Thoracic aorta (tissue), 2 donors: ENCODE data around the gene RASGRF1. TPM values are rescaled to one million over a fixed set of nuclear protein-coding genes. Genes with fewer than 3 reads are reported as not detected.

Experiments used
- ATAC-seq: fragments of 150-250 bp; one replicate; pipeline ENCODE4 v1.8.0; 2017; ENCODE audit warnings: low read depth; ENCODE audit not compliant: insufficient number of reproducible peaks, low FRiP score
- DNase-seq: peaks from one replicate; pipeline ENCODE4 v3.0.0-alpha.2; 2020; ENCODE audit warnings: low spot score
- H3K27ac ChIP-seq, 2 donors: fragments of 200-600 bp; sonication (generic); 1 replicate in 1 of 2; 2 replicates in 1 of 2; pipeline ENCODE4 v1.5.1; 2016; ENCODE audit warnings: mild to moderate bottlenecking in 2 of 2, moderate library complexity in 2 of 2
- H3K27me3 ChIP-seq: fragments of 200-600 bp; sonication (generic); replicated peaks from 2 replicates; pipeline ENCODE4 v1.6.0; 2016; ENCODE audit warnings: mild to moderate bottlenecking; ENCODE audit not compliant: insufficient read depth
- H3K36me3 ChIP-seq: fragments of 200-600 bp; sonication (generic); one replicate; pipeline ENCODE4 v1.5.1; 2016
- H3K4me1 ChIP-seq, 2 donors: fragments of 200-600 bp; sonication (generic); 1 replicate in 1 of 2; 2 replicates in 1 of 2; pipeline versions ENCODE4 v1.5.1 to v1.6.0; 2016; ENCODE audit warnings: low read depth in 2 of 2, mild to moderate bottlenecking in 1 of 2; ENCODE audit not compliant: control insufficient read depth in 1 of 2
- H3K4me3 ChIP-seq: fragments of 200-600 bp; sonication (generic); 2 replicates; pipeline ENCODE4 v1.5.1; 2016; ENCODE audit warnings: mild to moderate bottlenecking
- H3K9me3 ChIP-seq: fragments of 200-600 bp; sonication (generic); 2 replicates; pipeline ENCODE4 v1.5.1; 2016
- CTCF ChIP-seq: fragments of 200-600 bp; sonication (generic); IDR thresholded peaks from one replicate; pipeline ENCODE4 v1.5.1; 2019; ENCODE audit warnings: antibody characterized with exemption
- total RNA-seq, 2 donors: library from RNA; depleted of rRNA; stranded (reverse); fragments of >200 nt; gene quantifications; one replicate each; pipeline versions ENCODE4 v1.1.0 to v1.2.3, GENCODE V29; 2016

RASGRF1 gene
- total RNA-seq, 2 donors from 2014 or later, result not detected

- ATAC-seq, result no peak
Observed at GRCh38 chr15:78960308-78960707, 130.3 kb downstream of the RASGRF1 start.

GRCh38 chr15:78959360-78959759 lies 131.2 kb downstream of the RASGRF1 start:
- no peaks in the 10 kb centered on the region for H3K36me3 ChIP-seq
- TF ChIP-seq CTCF, result no peak
- ATAC-seq (no peak), DNase-seq (no peak)
- H3K9me3 ChIP-seq, result no peaks in the 10 kb centered on the region
- no peak overlapping the region for H3K27ac ChIP-seq
- no peaks in the 10 kb centered on the region for H3K27me3 ChIP-seq
- H3K4me1 ChIP-seq, result no peaks in the 10 kb centered on the region
- H3K4me3 ChIP-seq, result no peak overlapping the region

More at GRCh38 chr15:78960308-78960707, 130.3 kb downstream of the RASGRF1 start:
- DNase-seq, result no peak
- Histone ChIP-seq H3K36me3 (no peaks in the 10 kb centered on the region), H3K4me1 (no peaks in the 10 kb centered on the region), H3K27me3 (no peaks in the 10 kb centered on the region), H3K9me3 (no peaks in the 10 kb centered on the region), H3K4me3 (no peak overlapping the region), H3K27ac (no peak overlapping the region)
- TF ChIP-seq CTCF, result no peak

GRCh38 chr15:78957416-78958093 lies 133.0 kb downstream of the RASGRF1 start:
- Histone ChIP-seq H3K9me3 (no peaks in the 10 kb centered on the region), H3K4me1 (no peaks in the 10 kb centered on the region), H3K27ac (no peak overlapping the region), H3K27me3 (no peaks in the 10 kb centered on the region), H3K36me3 (no peaks in the 10 kb centered on the region), H3K4me3 (no peak overlapping the region)
- no peak for ATAC-seq
- no peak for DNase-seq
- TF ChIP-seq CTCF, result no peak

- Histone ChIP-seq H3K4me1 (peaks cover under 1 to 1% of the 10 kb centered on the region in 2 donors), H3K36me3 (no peaks in the 10 kb centered on the region), H3K9me3 (no peaks in the 10 kb centered on the region), H3K27ac (no peak overlapping the region), H3K4me3 (no peak overlapping the region), H3K27me3 (no peaks in the 10 kb centered on the region)
- DNase-seq (no peak), ATAC-seq (no peak)
- TF ChIP-seq CTCF, result no peak
Observed at GRCh38 chr15:78956937-78957336, 133.6 kb downstream of the RASGRF1 start.

GRCh38 chr15:78955355-78955754 lies 135.2 kb downstream of the RASGRF1 start:
- no peak for ATAC-seq

More at GRCh38 chr15:78955355-78955754, 135.2 kb downstream of the RASGRF1 start:
- no peak overlapping the region for H3K27ac ChIP-seq
- no peak for DNase-seq
- H3K27me3 ChIP-seq, result no peaks in the 10 kb centered on the region
- no peaks in the 10 kb centered on the region for H3K9me3 ChIP-seq
- TF ChIP-seq CTCF, result no peak
- no peaks in the 10 kb centered on the region for H3K36me3 ChIP-seq
- H3K4me3 ChIP-seq, result no peak overlapping the region
- H3K4me1 ChIP-seq, result peaks cover 7 to 15% of the 10 kb centered on the region in 2 donors
